ENCODE data around the gene SLC35F3.

The SLC35F3 gene

GRCh38 chr1:234040446-234041317 lies 136.2 kb downstream of the SLC35F3 start:
- no peak for DNase-seq (ENCODE audit: low read depth)

GRCh38 chr1:234044079-234044478 lies 139.6 kb downstream of the SLC35F3 start:
- DNase-seq (ENCODE audit: low read depth): no peak

- no peak for DNase-seq (ENCODE audit: low read depth)
Measured at GRCh38 chr1:234047123-234047522, 142.6 kb downstream of the SLC35F3 start.

- no peak for DNase-seq (ENCODE audit: low read depth)
Measured at GRCh38 chr1:234062166-234062565, 157.7 kb downstream of the SLC35F3 start.

- DNase-seq (ENCODE audit: low read depth): peak; percentile 55
Measured at GRCh38 chr1:234065794-234066447, 161.4 kb downstream of the SLC35F3 start.

GRCh38 chr1:234067581-234068337 lies 163.3 kb downstream of the SLC35F3 start:
- no peak for DNase-seq (ENCODE audit: low read depth)

GRCh38 chr1:234069760-234070159 lies 165.3 kb downstream of the SLC35F3 start:
- DNase-seq (ENCODE audit: low read depth): no peak

GRCh38 chr1:234072793-234073192 lies 168.3 kb downstream of the SLC35F3 start:
- DNase-seq (ENCODE audit: low read depth): no peak

- no peak for DNase-seq (ENCODE audit: low read depth)
Measured at GRCh38 chr1:234078143-234078542, 173.7 kb downstream of the SLC35F3 start.

GRCh38 chr1:234079896-234080295 lies 175.4 kb downstream of the SLC35F3 start:
- no peak for DNase-seq (ENCODE audit: low read depth)

- no peak for DNase-seq (ENCODE audit: low read depth)
Measured at GRCh38 chr1:234083460-234083859, 179.0 kb downstream of the SLC35F3 start.

GRCh38 chr1:234089396-234089795 lies 184.9 kb downstream of the SLC35F3 start:
- no peak for DNase-seq (ENCODE audit: low read depth)

GRCh38 chr1:234090212-234091064 lies 186.0 kb downstream of the SLC35F3 start:
- no peak for DNase-seq (ENCODE audit: low read depth)

- DNase-seq (ENCODE audit: low read depth): no peak
Measured at GRCh38 chr1:234091065-234091401, 186.6 kb downstream of the SLC35F3 start.

GRCh38 chr1:234091876-234092275 lies 187.4 kb downstream of the SLC35F3 start:
- no peak for DNase-seq (ENCODE audit: low read depth)

GRCh38 chr1:234093107-234093506 lies 188.6 kb downstream of the SLC35F3 start:
- DNase-seq (ENCODE audit: low read depth): no peak

GRCh38 chr1:234093741-234094140 lies 189.3 kb downstream of the SLC35F3 start:
- DNase-seq (ENCODE audit: low read depth): no peak

GRCh38 chr1:234094172-234094571 lies 189.7 kb downstream of the SLC35F3 start:
- no peak for DNase-seq (ENCODE audit: low read depth)

- no peak for DNase-seq (ENCODE audit: low read depth)
Measured at GRCh38 chr1:234096161-234096770, 191.8 kb downstream of the SLC35F3 start.

GRCh38 chr1:234102583-234102982 lies 198.1 kb downstream of the SLC35F3 start:
- no peak for DNase-seq (ENCODE audit: low read depth)

GRCh38 chr1:234103198-234103597 lies 198.7 kb downstream of the SLC35F3 start:
- DNase-seq (ENCODE audit: low read depth): no peak
